ENCODE measurements around the gene HACD2.
A peak's percentile ranks its signal among the peaks of the same experiment; 100 is the strongest.
"Not testable (repeated sequence)": the region's sequence is repeated elsewhere in the genome, so short reads cannot be mapped to it uniquely, and the experiment has no call there.

Gene HACD2, protein sequence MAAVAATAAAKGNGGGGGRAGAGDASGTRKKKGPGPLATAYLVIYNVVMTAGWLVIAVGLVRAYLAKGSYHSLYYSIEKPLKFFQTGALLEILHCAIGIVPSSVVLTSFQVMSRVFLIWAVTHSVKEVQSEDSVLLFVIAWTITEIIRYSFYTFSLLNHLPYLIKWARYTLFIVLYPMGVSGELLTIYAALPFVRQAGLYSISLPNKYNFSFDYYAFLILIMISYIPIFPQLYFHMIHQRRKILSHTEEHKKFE

DNA sequence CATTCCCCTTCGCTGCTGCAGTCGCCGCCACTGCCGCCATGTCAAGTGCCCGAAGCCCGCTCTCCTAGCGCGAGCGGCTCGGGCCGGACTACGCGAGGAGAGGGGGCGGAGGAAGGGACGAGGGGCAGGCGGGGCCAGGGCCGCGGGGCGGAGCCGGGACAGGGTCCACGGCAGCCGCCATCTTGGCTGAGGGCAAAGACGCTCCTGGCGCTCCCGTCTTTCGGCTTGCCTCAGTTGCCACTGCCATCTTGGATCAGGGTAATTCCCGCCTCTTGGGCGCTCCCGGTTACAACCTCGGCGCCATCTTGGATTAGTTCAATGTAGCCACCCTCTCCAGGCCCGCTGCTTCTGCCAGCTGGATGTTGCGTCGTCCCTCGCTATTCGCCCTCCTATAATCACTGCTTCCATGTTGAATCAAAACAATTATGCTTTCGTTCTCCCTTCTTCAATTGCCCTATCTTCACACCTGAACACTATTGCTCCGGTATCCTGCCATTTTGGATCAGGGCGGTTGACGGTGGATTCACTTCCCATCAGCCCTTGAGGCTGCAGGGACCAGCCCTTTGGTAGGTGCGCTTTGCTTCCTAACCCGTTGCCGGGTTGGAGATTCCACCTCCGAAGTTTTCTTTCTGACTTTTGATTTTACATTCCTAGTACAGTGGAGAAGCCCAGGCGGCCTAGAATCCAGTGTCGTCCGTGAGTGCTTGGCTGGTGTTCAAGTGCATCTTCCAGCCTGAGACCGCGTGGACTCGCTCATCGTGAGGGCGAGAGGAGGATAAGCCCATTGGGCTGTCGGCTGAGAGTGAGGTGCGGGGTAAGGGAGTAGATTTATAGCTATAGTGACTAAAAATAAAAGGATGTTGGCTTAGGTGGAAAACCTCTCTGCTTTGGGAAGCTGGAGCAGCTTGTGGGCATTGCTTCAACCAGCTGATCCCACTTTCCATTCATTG, at the start of gene HACD2:
HACD2 (minus strand) TSS at position 66 of the 950 bp plus-strand sequence; CDS start at position 40, 26 bp downstream.
- DNase-seq = peak; percentile 89

DNA sequence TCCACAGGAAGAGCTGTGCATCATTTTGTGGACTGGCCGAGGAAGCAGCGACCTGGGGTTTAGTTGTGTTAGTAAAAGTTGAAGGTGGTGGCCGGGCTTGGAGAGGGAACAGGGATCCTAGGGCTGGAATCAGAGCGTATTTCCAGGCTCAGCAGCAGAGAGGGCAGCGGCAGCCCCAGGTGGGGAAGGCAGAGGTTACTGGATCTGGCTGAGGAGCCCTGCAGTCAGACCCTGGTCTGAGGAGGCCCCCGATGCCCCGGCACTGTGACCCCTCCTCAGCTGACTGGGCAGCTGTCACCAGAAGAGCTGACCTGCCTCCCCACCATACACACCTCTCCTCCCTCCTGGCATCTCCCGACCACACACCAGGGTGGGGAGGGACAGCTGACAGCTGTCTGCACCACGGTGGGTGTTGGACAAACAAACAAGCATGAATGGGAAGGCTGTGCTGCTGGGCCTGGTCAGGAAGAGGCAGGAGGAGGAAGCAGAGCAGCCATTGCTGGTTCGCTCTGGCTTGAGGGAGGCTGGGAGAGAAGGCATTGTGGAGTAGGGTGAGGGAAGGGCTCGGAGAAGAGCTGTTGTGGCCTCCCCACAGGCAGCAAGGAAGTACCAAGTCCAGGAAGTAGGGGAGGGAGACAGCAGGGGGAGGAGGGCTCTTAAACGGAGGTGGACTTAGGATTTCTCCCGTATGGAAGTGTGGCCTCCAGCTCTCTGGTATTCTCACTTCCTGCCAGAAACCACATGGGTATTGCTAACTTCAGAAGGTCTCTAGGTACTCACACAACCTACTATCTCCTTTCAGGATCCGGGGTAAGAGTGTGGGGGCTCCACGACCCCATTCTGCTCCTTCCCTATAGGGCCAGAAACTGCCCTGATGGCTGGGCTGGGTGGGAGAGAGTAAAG, 49.5 kb upstream of the HACD2 start:
- no peak for DNase-seq

DNA sequence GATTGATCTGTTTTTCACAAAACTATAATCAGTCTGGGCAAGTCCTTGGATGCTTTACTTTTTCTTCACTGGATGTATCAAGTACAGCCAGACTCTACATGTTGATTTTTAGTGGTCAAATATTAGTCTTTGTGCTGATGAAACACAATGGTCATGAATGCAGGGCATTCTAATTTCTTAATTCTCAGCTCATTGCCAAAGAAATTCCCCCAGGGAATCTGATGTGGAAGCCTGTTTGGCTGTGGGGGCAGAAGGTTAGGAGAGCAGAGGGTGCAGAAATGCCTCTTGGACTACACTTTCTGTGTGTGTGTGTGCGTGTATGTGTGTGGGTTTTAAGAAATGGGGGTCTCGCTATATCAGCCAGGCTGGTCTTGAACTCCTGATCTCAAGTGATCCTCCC, 48.7 kb upstream of the HACD2 start:
- DNase-seq = no peak

DNA sequence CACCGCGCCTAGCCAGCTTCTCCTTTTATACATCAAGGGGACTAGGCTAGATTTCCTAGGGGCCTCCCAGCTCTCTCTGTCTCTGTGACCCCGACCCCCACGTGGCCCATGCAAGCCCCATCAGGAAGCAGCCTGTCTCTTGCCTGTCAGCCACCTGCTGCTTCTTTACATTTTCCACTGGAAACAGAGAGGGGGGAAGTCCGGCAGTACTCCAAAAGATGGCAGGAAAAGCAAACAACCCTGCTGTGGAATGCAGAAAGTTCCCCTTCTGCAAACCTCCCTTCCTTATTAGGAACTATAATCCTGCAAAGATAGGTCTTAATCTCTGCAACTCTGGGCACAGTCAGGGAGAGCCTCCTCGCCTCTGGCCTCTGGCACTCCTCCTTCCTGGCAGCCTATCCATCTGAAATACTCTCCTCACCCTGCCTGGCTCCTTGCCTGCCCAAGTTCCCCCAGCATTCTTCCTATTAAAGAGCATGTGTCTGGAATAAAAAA, 47.4 kb upstream of the HACD2 start:
- no peak for DNase-seq

DNA sequence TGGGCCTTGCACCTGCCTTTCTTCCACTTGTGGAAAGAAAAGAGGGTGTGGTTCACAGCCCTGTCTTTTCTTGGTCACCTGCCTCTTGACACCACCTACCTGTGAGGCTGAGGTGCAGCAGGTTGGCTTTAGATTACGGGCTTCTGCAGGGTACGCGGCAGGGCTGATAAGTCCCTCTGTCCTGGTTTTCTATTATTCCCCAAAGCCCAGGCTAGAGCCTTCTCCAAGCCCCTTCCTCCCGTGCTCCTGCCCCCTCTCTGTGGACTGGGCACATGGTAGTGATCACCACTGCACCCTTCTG, 44.8 kb upstream of the HACD2 start:
- no peak for DNase-seq

DNA sequence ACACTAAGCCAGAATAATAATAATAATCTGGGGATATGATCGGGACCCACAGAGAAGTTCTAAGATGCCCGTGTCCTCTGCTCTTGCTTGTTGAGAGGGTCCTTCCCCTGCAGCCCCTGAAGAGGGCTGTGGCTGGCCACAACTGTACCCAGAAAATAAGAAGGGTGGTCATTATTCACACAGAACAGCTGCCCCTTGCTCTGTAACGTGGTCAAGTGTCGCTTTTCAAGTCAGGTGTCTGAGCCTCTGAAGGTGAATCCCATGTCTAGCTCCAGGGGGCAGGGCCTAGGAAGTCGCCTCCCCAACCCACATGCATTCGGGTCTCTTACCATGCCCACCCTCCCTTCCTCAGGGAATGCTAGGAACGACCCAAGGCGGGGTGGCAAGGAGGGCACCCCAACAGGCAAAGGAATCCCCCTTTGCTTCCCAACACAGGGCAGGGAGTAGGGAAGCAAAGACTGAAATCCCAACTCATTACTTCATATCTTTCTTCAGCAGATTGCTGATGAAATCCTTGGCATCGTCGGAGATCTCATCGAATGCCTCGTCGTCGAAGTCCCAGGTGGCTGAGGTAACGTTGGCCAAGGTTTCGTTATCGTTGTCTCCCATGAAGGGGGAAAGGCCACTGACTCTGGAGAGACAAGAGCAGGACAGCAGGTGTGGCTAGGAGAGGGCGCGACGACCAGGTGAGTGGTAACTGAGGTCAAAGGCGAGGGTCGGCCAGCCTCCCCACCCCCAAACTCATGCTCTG, 44.3 kb upstream of the HACD2 start:
- no peak for DNase-seq

DNA sequence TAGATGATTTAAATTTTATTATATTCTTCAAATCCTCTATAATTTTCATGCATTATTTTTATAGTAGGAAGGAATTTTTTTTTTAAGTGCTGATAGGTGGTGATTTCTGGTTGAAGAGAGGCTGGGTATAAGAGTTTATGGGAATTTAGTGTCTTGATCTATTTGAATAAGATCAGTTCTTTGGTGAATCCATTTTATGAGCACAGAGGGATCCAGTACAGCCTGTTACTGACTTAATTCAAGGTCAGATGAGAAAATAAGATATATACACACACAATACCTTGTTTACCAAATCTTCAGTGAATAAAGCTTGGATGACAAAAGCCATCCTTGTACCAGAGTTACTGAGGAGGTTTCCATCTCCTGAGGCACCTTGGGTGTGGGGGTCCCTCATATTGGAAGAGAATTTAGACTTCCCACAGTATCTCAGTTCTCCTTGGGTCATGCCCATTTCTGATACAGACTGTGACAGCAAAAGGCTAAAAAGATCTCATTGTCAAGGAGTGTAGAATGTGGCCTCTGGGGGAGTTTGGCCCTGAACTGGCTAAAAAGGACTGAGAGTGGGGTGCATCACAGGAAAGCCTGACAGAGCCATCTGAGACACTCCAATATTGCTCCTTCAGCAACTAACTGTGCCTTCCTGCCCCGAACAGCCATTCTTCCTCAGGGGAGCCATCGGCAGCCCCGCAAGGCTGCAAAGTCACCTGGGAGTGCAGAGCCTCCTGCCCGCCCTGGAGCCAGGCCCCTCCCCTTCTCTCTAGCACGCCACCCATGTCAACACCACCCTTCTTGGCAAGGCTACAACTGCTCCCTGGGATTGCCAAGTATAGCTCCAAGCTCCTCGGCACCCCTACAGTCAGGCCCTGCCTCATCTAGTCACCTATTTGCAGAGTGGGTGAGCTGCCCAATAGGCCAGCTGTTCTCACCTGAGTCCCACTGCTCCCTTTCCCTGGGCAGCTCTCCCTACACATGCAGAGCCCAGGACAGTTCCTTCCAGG, 43.1 kb upstream of the HACD2 start:
- DNase-seq = no peak

DNA sequence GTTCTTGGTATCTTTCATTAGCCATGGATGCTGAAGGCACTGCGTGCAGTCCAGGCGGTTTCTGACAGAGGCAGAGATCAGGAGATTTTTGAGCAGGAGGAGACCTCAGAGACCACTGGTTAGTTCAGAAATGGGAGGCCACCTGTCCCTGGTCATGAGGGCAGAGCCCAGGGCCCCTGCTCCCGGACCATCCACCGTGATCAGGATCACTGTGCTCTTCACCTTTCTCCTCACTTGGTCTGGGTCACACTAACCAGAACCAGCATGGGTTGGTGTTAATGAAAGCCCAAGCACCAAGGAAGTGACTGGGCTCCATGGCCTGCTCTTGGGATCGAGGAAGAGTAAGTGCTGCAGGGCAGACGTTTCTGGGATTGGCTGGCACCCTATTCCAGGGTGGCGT, 42.0 kb upstream of the HACD2 start:
- DNase-seq = no peak

DNA sequence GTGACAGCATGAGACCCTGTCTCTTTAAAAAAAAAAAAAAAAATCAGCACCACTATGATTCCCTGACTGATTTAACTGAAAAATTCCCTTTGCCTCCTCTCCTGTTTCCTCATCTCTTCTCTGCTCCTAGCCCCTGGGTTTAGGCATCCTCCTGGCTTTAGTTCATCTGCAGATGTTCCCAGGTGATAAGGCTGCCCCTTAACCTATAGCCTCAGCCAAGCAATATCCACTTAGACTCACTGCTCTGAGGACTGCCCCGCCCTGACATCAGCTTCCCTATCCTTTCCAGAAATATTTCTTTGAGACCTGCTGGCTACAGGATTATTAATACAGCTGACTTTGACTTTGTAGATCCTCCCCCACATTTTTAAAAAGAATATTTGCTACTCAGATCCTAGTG, 39.4 kb upstream of the HACD2 start:
- no peak for DNase-seq

DNA sequence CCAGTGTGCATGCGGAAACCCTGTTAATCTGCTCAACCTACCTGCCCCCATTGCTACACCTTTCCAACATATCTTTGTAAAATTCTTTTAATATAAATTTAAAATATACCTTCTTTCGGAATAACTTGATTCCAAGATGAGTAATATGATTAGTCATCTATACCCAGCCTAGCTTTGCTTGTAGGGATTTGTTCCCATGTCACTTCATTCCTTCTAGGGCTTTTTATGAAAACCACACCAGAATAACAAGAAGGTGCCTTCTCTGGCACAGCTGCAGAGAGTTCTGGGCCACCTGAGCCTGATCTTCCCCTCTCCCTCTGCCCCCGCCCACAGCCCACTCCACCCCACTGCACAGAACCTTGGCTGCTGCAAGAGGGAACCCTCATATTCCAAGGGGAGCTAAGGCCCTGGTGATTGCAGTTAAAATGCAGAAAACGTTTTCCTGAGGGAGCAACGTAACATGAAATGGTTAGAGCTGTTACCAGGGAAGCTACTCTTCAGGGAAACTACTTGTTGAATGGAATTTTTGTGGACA, 38.6 kb upstream of the HACD2 start:
- DNase-seq = no peak

DNA sequence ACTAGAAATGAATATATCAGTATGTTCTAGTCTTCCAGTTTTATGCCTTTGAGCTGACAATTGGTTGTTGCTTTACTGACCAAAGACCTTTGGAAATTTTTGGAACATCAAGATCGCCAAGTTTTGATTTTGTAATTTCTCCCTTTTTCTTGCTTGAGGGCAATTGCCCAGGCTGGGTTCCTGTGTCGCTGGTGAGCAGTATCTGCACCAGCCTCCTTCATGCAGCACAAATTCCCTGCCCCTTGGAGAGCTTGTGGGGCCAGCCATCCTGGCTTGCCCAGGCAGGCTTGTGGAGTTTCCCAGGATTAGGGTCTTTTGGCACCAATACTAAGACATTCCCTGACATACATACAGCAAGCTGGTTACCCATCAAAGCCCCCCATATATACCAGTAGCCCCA, 37.9 kb upstream of the HACD2 start:
- no peak for DNase-seq

DNA sequence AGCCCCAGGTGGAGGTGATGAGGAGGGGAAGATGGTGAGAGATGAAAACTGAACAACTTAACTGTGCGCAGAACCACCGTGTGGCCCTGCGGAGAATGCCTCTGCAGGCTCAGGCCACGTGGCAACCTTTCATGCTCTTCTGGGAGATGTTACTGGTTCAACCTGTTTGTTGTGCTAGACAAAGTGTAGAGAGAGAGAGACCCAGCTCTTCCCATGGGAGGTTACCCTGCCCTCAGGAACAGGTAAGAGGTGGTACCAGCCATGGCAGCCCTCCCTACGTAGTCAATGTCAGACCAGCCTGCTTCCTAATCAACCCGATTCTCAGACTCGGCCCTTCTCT, 37.0 kb upstream of the HACD2 start:
- DNase-seq = no peak

DNA sequence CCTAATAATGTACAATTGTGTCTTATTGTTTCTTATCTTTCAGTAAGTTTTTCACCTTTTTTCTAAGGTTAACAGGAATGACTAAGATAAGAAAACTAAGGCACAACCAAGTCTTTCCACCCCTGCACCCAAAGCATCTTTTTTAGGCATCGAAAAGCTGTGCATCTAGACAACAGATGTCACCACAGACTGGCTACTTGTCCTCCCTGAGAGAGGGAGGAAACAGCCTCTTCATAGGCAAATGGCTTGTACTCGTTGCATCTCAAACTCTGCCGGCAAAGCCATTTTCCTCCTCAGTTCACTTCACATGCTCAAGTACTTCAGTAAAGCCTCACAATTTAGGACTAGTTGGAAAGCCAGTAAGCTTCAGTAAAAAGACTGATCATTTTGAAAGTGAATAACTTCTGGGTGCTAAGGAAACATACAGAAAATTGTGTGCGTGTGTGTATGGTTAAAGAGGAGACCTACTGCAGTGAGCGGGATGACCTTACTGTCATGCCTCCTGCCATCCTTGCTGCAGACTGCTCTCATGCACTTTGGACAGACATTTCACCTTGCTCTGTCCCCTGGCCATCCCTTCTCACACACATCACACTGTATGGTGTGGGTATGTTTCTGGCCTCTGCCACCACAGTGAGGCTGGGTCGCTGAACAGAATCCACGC, 36.5 kb upstream of the HACD2 start:
- DNase-seq = no peak

DNA sequence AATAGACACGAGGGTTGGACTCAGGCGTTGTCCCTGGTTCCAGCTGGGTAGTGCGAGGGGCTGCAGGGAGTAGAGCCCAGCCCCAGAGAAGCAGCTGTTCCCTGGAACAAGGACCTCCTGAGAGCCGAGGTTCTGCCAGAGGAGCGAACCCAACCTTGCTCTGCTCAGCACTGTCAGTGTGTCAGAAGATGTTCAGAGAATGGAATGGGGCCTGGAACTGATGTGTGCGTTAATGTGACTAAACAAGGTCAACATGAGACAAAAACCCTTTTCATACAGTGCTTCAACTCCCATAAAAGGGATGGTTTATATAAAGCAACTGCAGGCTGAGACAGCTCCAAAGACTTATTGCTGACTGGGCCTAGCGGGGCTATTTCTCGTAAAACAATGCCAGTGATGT, 35.5 kb upstream of the HACD2 start:
- DNase-seq = no peak

DNA sequence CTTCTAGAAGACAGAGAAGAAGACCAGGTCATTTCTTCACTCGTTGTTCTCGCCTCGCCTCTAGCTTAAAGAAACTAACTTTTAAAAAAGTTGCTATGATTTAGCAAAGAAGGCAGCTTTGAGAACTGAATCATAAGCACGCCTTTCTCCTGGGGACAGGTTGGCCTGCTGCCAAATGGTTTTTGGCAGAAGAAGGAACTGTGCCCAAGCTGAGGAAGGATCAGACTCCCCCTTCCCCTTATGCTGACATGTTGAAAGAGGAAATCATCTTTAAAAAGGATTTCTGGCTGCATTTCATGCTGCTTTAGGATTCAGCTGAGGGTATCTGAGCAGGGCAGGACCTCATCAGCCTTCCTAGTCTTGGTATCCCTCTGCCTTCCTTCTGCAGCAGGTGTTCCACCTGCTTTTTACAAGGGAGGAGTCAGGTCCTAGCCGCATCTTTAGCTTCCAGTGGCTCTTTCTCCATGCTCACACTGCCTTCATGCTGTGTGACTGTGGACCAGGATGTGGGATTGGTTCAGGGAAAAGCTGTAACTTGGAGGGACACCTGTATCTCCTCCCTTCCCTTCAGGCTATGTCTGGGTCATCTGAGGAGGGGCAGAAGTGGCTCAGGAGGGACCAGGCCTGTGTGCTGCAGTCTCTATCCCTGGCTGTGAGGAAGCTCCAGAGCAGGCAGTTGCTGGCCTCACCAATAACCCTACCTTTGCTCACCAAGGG, 34.1 kb upstream of the HACD2 start:
- DNase-seq = peak; percentile 71

DNA sequence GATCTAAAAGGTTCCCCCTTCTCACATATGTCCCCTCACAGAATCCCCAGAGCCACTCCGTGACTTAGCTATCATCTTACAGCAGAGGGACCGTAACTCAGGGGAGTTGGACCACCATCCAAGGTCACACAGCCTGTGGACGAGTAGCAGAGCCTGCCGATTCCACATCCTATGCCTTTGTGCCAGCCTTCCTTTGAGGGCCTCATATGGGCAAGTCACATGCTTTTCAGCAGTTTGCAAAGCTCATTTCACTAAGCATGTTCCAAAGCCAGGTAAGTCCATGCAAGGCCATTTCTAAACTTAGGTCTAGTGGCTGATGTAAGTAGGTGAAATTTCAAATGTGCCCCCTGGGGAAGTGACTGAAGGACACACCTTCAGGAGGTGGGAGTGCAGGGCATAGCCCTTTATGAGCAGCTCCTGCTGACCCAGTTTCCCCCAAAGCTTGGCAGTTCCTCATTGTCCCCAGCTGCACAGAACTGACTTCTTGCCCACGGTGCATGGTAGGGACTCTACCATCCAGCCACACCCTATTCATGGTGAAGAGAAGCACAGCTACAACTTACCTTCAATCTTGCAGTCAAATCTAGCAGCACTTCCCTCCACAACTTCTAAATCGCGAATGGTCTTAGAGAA, 33.3 kb upstream of the HACD2 start:
- peak; percentile 64 for DNase-seq

DNA sequence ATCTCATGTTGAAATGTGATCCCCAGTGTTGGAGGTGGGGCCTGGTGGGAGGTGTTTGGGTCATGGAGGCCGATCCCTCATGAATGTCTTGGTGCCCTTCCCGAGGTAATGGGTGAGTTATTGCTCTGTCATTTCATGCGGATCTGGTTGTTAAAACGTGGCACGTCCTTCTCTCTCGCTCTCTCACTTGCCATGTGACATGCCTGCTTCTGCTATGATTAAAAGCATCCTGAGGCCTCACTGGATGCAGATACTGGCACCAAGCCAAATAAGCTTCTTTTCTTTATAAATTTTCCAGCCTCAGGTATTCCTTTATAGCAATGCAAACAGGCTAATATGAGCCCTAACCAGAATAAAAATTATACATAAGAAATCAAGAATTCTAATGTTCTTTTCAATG, 31.7 kb upstream of the HACD2 start:
- DNase-seq = no peak

DNA sequence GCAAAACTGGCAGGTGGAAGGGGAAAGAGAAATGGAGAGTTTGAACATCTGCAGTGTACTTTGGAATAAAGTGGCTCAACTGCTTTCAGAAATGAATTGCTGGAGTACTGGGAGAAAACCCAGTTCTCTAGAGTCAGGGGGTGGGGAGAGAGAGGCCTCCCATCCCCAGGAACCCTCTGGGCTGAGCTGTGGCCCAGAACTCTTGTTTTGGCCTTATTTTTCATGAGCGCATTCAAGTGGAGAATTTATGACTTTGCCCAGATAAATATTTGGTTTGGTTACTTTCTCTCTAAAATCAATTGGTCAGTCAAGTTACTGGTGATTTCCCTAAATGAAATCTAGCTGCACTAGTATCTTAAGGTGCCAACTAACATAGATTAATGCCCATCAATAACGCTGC, 28.7 kb upstream of the HACD2 start:
- DNase-seq = no peak

DNA sequence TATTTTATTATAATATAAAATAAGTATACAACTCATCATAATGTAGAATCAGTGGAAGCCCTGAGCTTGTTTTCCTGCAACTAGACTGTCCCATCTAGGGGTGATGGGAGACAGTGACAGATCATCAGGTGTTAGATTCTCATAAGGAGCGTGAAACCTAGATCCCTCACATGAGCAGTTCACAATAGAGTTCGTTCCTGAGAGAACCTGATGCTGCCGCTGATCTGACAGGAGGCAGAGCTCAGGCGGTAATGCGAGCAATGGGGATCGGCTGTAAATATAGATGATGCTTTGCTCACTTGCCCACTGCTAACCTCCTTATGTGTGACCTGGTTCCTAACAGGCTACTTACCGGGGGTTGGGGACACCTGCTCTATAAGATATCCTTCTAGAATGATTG, 26.8 kb upstream of the HACD2 start:
- DNase-seq = not testable (repeated sequence)

Data from GF-D8 (cell line).